ENCODE measurements around the gene TERT.

The TERT gene

GRCh38 chr5:1259806-1260480 lies 34.9 kb downstream of the TERT start:
- no peak for DNase-seq (ENCODE audit: low spot score)

DNA sequence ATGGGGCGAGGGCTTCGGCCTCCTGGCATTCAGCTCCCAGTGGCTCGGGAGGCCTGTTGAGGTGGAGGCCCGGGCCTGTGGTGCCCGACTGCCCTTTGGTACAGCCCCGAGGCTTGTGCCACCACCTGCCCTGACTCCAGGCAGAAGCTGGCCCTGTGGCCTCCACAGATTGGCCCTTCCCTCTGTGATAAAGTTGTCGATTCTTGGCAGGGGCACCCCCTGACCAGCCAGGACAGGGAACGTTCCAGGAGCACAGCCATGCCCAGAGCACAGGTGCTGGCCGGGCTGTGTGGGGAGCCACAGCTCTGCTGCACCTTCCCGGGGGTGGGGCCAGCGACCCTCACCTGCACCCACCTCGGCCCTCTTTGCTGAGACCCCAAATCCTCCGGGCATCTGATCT lies 37.0 kb downstream of the TERT start:
- no peak for DNase-seq (ENCODE audit: low spot score)

- no peak for DNase-seq (ENCODE audit: low spot score)
These were observed 37.5 kb downstream of the TERT start for GRCh38 chr5:1257363-1257762.

- DNase-seq (ENCODE audit: low spot score), result no peak
These were observed 38.1 kb downstream of the TERT start for GRCh38 chr5:1256776-1257175.

GRCh38 chr5:1255081-1255561 lies 39.7 kb downstream of the TERT start:
- no peak for DNase-seq (ENCODE audit: low spot score)

DNA sequence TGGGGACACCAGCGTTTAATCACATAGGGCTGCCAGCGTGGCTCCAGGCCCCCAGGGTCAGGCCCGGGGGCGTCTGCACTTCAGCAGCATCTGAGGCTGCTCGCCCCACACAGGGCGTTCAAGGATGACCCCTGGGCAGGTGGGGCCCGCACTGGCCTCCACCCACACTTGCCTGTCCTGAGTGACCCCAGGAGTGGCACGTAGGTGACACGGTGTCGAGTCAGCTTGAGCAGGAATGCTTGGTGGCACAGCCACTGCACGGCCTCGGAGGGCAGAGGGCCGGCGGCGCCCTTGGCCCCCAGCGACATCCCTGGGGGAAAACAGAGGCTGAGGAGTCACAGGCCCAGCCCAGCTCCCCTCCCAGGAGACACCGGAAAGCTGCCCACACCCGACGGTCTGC lies 40.7 kb downstream of the TERT start:
- no peak for DNase-seq (ENCODE audit: low spot score)

DNA sequence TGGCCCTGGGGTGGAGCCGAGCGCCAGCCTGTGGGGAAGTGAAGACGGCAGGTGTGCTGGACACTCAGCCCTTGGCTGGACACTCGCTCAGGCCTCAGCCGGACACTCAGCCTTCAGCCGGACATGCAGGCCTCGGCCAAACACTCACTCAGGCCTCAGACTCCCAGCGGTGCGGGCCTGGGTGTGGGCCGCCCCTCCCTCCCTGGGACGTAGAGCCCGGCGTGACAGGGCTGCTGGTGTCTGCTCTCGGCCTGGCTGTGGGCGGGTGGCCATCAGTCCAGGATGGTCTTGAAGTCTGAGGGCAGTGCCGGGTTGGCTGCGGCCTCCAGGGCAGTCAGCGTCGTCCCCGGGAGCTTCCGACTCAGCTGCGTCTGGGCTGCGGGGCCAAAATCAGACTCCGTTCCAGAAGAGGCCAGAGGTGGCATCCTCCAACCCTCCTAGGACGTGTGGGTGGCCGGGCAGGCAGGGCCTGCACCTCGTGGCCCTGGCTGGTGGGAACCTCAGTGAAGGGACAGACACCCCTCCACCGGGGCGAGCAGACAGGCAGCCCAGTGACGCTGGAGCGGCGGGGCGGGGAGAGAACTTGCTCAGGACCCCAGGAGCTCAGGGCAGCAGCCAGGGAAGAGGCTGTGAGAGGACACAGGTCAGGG lies 41.3 kb downstream of the TERT start:
- no peak for DNase-seq (ENCODE audit: low spot score)

GRCh38 chr5:1252681-1253080 lies 42.2 kb downstream of the TERT start:
- DNase-seq (ENCODE audit: low spot score), result no peak

DNA sequence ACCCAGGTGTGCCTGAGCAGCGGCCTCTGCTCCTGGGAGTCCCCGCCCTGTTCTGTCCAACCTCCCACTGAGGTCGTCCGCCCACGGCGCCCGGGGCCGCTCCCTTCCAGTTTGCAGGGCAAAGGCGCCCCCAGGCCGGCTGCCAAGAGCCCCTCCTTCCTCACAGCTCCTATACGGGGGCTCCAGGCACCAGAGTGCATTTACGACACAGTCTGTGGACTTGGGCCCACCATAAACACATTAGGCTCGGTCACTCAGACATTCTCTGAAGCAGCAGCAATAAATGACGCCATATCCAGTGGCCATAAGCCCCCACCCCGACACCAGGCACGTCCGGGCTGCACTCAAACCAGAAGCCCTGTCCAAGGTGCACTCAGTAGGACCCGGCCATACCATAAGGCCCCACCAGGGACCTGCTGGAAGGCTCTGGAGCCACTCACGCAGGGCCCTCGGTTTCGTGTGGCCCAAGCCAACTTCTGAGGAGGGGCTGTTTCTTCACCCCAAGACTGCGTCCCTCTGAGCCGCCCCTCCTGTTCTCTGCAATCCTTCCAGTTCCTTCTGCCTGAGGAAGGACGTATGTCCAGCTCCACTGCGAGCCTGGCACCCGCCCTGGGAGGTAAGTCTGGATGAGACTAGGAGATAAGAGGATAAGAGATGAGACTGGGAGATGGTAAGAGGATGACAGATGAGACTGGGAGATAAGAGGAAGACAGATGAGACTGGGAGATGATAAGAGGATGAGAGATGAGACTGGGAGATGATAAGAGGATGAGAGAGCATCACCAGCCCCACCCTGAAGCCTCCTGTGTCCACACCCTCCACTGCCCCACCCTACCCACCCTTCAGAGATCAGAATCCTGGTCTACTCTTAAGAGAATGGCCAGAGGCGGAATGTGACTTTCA lies 42.9 kb downstream of the TERT start:
- DNase-seq (ENCODE audit: low spot score), result no peak

- DNase-seq (ENCODE audit: low spot score), result no peak
These were observed 45.2 kb downstream of the TERT start for GRCh38 chr5:1249366-1250280.

GRCh38 chr5:1247811-1248210 lies 47.1 kb downstream of the TERT start:
- DNase-seq (ENCODE audit: low spot score), result no peak

- peak; percentile 35 for DNase-seq (ENCODE audit: low spot score)
These were observed 48.0 kb downstream of the TERT start for GRCh38 chr5:1246711-1247431.

DNA sequence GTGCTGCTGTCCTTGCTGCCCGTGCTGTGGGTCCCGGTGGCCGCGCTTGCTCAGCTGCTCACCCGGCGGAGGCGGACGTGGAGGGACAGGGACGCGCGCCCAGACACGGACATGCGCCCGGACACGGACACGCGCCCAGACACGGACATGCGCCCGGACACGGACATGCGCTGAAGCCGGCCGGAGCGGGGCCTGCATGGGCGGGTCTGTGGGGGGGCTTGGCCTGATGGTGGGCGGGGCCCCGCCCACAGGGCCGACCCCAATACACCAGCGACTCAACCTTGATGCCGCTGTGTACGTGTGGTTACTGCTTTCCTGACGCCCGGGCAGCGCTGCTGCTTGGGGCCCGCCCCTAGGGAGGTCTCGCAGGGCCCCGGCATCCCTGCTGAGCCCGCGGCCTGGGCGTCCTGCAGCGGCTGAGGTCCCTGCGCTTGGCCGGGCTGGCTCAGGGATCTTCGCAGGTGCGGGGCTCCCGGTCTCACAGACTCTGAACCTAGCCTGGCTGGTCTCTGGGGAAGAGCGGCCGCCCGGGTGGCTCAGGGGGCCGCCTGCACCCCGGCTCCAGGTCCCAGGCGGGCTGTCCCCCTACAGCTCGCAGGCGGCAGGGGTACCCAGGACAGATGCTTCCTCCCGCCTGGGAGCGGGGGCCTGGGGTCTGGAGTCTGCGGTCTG lies 48.8 kb downstream of the TERT start:
- DNase-seq (ENCODE audit: low spot score), result no peak

DNA sequence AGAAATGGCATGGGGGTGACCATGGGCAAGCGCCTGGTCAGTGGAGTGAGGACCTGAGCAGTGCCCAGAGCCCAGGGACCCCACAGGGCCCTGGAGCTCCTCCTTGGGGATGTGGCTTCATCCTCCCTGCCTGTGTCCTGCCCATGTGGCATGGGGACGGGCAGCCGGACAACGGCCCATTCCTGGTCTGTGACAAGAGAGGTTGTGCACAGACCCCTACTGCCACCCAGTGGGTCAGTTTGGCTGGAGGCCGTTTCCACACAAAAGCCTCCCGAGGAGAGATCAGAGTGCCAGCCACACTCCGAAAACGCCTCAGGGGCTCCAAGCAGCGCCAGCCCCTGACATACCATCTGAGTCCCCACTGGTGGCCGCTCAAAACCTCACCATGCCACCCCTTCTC lies 49.9 kb downstream of the TERT start:
- DNase-seq (ENCODE audit: low spot score), result peak; percentile 24

DNA sequence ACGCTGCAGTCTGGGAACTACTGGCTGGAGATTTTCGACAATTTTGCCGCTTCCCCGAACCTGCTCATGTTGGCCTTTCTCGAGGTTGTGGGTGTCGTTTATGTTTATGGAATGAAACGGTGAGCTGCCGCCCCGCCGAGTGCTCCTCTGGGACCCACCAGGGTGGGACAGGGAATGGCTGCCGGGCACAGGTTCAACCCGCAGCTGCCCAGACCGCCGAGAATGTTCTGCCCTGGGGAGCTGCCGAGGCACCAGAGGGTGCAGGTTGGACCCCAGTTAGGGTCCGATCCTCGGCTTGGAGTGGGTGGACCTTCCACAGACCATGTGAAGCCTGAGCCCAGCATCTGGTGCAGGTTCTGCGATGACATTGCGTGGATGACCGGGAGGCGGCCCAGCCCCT lies 50.6 kb downstream of the TERT start:
- no peak for DNase-seq (ENCODE audit: low spot score)

DNA sequence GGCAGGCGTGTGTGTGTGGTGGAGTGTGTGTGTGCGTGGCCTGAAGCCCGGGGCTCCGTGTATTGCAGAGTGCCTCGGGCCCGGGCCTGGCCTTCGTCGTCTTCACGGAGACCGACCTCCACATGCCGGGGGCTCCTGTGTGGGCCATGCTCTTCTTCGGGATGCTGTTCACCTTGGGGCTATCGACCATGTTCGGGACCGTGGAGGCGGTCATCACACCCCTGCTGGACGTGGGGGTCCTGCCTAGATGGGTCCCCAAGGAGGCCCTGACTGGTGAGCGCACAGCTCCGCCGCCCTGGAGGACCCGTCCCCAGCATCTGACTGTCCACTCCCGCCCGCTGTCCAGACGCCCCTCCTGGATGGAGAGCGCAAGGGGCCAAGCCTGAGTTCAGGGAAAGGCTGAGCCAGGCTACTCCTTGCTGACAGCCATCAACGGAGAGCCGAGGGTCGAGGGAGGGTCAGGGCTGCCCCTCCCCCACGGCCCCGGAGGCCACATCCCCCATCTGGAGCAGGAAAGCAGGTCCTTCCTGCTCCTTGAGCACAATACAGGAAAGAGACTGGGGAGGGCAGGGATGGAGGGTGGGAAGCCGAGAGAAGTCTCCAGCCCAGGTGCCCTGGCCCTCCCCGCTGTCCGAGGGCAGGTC lies 51.3 kb downstream of the TERT start:
- no peak for DNase-seq (ENCODE audit: low spot score)

- no peak for DNase-seq (ENCODE audit: low spot score)
These were observed 52.0 kb downstream of the TERT start for GRCh38 chr5:1242733-1243486.

DNA sequence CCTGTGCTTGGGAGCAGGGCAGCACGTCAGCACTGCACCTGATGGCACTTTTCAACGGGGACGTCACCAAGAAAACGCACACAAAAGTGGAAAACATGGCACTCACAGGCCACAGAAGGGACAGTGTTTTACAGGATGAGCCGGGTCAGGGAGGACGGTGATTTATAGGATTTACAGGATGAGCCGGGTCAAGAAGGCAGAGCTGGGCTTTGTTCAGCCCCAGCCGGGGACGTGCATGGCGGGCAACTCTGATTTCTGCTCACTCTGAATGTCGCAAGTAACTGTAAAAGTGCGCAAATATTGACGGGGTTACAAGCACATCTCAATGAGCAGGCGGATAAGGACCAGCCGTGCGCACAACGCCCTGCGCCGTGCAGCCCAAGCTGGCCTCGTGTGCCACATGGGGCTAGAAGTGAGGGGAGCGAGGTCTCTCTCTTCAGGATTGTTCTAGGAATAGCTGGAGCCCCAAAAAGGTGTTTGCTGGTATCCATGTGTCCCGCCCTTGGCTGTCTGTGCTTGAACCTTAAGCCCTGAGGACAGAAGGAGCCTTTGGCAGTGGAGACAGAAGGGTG lies 53.3 kb downstream of the TERT start:
- no peak for DNase-seq (ENCODE audit: low spot score)

Data from hepatic stellate cell (primary cell).